ENCODE measurements around the gene MEDAG.

The MEDAG gene

GRCh38 chr13:30910676-30911075 lies 4.6 kb downstream of the MEDAG start:
- in situ Hi-C loops (cut with HindIII; ENCODE audit: low sequenced_read_pairs) = no loop called here
- H3K4me3 ChIP-seq (ENCODE audit: low read depth, low read length) = no peak overlapping the region
- TF ChIP-seq CTCF (IDR thresholded peaks at IDR 0.05; ENCODE audit: low read depth, low read length) = no peak
- DNase-seq (ENCODE audit: low read depth, low spot score) = no peak

GRCh38 chr13:30915691-30916541 lies 9.8 kb downstream of the MEDAG start:
- TF ChIP-seq CTCF (IDR thresholded peaks at IDR 0.05; ENCODE audit: low read depth, low read length) = no peak
- in situ Hi-C loops (cut with HindIII; ENCODE audit: low sequenced_read_pairs) = no loop called here
- no peak for DNase-seq (ENCODE audit: low read depth, low spot score)
- no peak overlapping the region for H3K4me3 ChIP-seq (ENCODE audit: low read depth, low read length)

GRCh38 chr13:30916991-30917390 lies 10.9 kb downstream of the MEDAG start:
- in situ Hi-C loops (cut with HindIII; ENCODE audit: low sequenced_read_pairs) = no loop called here
- no peak overlapping the region for H3K4me3 ChIP-seq (ENCODE audit: low read depth, low read length)
- no peak for TF ChIP-seq CTCF (IDR thresholded peaks at IDR 0.05; ENCODE audit: low read depth, low read length)
- DNase-seq (ENCODE audit: low read depth, low spot score) = no peak

- TF ChIP-seq CTCF (IDR thresholded peaks at IDR 0.05; ENCODE audit: low read depth, low read length) = no peak
- H3K4me3 ChIP-seq (ENCODE audit: low read depth, low read length) = no peak overlapping the region
- DNase-seq (ENCODE audit: low read depth, low spot score) = no peak
- in situ Hi-C loops (cut with HindIII; ENCODE audit: low sequenced_read_pairs) = no loop called here
Measured at GRCh38 chr13:30918662-30919405, 12.8 kb downstream of the MEDAG start.

GRCh38 chr13:30920162-30920909 lies 14.3 kb downstream of the MEDAG start:
- TF ChIP-seq CTCF (IDR thresholded peaks at IDR 0.05; ENCODE audit: low read depth, low read length) = no peak
- DNase-seq (ENCODE audit: low read depth, low spot score) = no peak
- no peak overlapping the region for H3K4me3 ChIP-seq (ENCODE audit: low read depth, low read length)
- in situ Hi-C loops (cut with HindIII; ENCODE audit: low sequenced_read_pairs) = no loop called here

- no peak for DNase-seq (ENCODE audit: low read depth, low spot score)
- no peak overlapping the region for H3K4me3 ChIP-seq (ENCODE audit: low read depth, low read length)
- TF ChIP-seq CTCF (IDR thresholded peaks at IDR 0.05; ENCODE audit: low read depth, low read length) = no peak
- in situ Hi-C loops (cut with HindIII; ENCODE audit: low sequenced_read_pairs) = no loop called here
Measured at GRCh38 chr13:30923418-30923817, 17.3 kb downstream of the MEDAG start.

All from astrocyte of the spinal cord (primary cell).